PFSK-1 (cell line): ENCODE data around the gene LRRC40.

Source experiments
- FOXP2 ChIP-seq: optimal IDR thresholded peaks from 2 replicates; pipeline ENCODE3; 2011; ENCODE audit warnings: borderline replicate concordance, control low read depth, inconsistent platforms; ENCODE audit not compliant: insufficient read depth; ENCODE audit errors: extremely low read length, extremely low read depth
- POLR2AphosphoS5 ChIP-seq: IDR thresholded peaks from 2 replicates; pipeline ENCODE4 v1.6.1; 2012; ENCODE audit warnings: low read depth, mild to moderate bottlenecking, control low read depth, low read length, moderate library complexity
- SIN3A ChIP-seq: IDR thresholded peaks from 2 replicates; pipeline ENCODE4 v1.6.1; 2012; ENCODE audit warnings: mild to moderate bottlenecking, low read length, moderate library complexity, borderline replicate concordance; ENCODE audit not compliant: insufficient read depth
- TAF1 ChIP-seq: IDR thresholded peaks from 2 replicates; pipeline ENCODE4 v1.6.1; 2012; ENCODE audit warnings: low read length, control low read depth, borderline replicate concordance; ENCODE audit not compliant: insufficient read depth
- TF ChIP-seq, protein P1 (sequence below), 2 experiments: IDR thresholded peaks; 2 replicates each; pipeline versions ENCODE4 v1.6.1 to v1.8.0; 2011 to 2012; ENCODE audit warnings: low read depth in 2 of 2, low read length in 2 of 2, control low read depth in 1 of 2, inconsistent platforms in 1 of 2, mild to moderate bottlenecking in 1 of 2, moderate library complexity in 1 of 2; ENCODE audit not compliant: insufficient read depth in 1 of 2

Gene LRRC40

DNA sequence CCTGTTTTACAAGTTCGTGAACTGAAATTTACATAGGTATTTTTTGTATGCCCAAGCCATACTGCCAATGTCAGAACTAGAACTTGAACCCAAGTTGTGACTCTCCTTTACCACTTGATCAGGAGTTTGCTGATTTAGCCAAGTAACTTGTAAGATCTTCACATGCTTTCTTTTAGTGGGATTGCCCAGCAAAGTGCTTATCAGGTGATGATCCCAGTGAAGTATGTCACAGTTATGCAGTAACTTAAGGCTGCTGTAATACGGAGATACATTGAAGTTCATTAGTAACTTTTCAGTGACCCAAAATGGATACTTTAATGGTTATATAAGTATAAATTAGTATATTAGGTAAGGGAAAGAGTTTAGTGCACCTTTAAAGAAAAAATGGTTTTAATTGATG is 19.6 kb upstream of the LRRC40 start:
- TF ChIP-seq POLR2AphosphoS5, result no peak
- TF ChIP-seq TAF1, result no peak
- no peak for TF ChIP-seq FOXP2
- TF ChIP-seq SIN3A, result no peak
- TF ChIP-seq, protein P1, sequence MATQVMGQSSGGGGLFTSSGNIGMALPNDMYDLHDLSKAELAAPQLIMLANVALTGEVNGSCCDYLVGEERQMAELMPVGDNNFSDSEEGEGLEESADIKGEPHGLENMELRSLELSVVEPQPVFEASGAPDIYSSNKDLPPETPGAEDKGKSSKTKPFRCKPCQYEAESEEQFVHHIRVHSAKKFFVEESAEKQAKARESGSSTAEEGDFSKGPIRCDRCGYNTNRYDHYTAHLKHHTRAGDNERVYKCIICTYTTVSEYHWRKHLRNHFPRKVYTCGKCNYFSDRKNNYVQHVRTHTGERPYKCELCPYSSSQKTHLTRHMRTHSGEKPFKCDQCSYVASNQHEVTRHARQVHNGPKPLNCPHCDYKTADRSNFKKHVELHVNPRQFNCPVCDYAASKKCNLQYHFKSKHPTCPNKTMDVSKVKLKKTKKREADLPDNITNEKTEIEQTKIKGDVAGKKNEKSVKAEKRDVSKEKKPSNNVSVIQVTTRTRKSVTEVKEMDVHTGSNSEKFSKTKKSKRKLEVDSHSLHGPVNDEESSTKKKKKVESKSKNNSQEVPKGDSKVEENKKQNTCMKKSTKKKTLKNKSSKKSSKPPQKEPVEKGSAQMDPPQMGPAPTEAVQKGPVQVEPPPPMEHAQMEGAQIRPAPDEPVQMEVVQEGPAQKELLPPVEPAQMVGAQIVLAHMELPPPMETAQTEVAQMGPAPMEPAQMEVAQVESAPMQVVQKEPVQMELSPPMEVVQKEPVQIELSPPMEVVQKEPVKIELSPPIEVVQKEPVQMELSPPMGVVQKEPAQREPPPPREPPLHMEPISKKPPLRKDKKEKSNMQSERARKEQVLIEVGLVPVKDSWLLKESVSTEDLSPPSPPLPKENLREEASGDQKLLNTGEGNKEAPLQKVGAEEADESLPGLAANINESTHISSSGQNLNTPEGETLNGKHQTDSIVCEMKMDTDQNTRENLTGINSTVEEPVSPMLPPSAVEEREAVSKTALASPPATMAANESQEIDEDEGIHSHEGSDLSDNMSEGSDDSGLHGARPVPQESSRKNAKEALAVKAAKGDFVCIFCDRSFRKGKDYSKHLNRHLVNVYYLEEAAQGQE (IDR thresholded peaks at IDR 0.05; ENCODE audit: insufficient read depth in 1 of 2, low read depth in 2 of 2, low read length in 2 of 2), result no peak

DNA sequence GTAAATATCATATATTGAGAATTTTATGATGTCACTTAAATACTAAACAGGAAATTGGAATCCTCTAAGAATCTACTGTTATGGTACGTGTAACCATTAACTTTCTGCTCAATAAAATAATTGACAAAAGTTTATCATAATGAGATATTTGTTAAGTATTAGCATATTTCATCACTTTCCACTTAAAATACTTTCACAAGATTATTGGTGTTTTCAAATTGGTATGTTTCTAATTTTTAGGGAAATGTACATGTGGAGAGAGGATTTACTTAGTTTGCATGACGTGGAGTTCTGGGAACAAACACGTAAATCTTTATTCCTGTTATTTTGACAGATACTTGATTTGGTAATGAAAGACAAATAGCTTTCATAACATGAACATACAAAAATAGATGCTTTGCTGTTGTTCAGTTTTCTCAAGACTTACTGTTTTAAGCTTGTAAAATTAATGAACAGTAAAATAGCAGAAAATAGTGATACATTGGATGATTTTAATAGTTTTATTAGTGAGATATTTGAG is 17.4 kb upstream of the LRRC40 start:
- TF ChIP-seq FOXP2 (no peak), SIN3A (no peak), TAF1 (no peak), POLR2AphosphoS5 (no peak)
- TF ChIP-seq, protein P1 (IDR thresholded peaks at IDR 0.05; ENCODE audit: insufficient read depth in 1 of 2, low read depth in 2 of 2, low read length in 2 of 2), result no peak

DNA sequence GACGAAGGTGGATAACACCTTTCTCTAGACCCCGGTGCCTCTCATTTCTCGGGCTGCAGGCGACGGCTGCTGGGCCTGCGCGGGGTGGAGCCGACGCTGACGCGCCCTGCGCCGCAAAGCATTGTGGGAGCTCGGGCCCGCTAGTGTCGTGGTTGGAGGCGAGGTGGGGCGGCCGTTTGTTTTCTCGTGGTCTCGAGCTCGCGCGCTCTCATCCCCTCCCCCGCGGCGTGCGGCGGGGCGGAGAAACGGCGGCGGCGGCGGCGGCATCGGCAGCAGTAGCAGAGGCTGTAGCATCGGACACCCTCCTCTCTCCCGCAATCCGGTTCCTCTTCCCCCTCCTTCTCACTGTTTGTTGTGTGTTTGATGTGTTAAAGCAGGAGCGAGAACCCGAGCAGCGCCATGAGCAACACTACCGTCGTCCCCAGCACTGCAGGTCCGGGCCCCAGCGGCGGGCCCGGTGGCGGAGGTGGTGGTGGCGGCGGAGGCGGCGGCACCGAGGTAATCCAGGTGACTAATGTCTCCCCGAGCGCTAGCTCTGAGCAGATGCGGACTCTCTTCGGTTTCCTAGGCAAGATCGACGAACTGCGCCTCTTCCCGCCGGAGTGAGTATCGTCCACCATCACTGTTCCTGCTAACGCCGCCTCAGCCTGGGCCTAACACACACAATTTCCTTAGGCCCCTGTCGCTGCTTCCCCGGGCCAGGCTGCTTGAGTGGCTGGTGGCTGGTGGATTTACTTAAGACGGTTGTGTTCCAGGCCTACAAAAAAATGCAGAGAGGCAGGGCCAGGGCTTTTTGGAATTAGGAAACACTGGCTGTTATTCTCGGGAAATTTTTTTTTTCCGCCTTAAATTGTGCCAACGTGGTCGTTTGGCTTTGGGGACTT is 16.1 kb upstream of the LRRC40 start, which contains the start of gene SRSF11:
Gene SRSF11, plus strand, starts transcription at position 143 of the 884 bp plus-strand sequence. Its CDS starts 257 bp downstream, at position 400.
- TF ChIP-seq, protein P1 (IDR thresholded peaks at IDR 0.05; ENCODE audit: insufficient read depth in 1 of 2, low read depth in 2 of 2, low read length in 2 of 2), result no peak; a peak in 1 of 4 replicates
- TF ChIP-seq FOXP2, result peak; percentile 88
- peak; percentile 98 for TF ChIP-seq POLR2AphosphoS5
- peak; percentile 79; the same call in 1 of the 2 replicates for TF ChIP-seq TAF1
- peak; percentile 88 for TF ChIP-seq SIN3A

DNA sequence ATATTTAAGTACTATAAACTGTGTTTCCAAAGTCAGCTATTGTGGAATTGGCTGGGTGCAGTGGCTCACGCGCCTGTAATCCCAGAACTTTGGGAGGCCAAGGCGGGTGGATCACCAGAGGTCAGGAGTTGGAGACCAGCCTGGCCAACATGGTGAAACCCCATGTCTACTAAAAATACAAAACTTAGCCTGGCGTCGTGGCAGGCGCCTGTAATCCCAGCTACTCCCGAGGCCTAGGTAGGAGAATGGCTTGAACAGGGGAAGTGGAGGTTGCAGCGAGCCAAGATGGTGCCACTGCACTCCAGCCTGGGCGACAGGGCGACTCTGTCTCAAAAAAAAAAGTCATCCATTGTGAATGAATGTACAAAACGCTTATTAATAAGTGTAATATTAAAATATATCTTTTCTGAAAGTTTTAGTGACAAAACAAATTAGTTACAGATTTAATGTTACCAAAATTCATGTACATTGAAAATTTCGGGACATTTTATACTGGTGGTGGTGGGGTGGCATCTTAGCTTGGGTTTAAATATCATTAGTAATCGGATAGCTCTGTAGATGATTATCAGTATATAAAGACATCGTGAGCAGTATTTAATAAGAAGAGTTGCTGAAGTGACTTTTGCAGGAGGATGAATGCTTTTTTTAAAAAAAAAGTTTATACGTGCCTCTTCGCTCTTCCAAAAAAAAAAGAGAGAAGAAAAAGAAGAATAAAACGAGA is 15.3 kb upstream of the LRRC40 start:
- no peak for TF ChIP-seq TAF1
- TF ChIP-seq, protein P1 (IDR thresholded peaks at IDR 0.05; ENCODE audit: insufficient read depth in 1 of 2, low read depth in 2 of 2, low read length in 2 of 2), result no peak
- no peak for TF ChIP-seq POLR2AphosphoS5
- TF ChIP-seq SIN3A, result no peak
- no peak for TF ChIP-seq FOXP2
